Measurements from ENCODE around the gene GGCX. TPM values are rescaled to one million over a fixed set of nuclear protein-coding genes. Genes with fewer than 3 reads are reported as not detected.

GGCX gene
- total and polyA plus RNA-seq, 2 of the 13 experiments (the other 11 are each of a cell fraction or from before 2014, with no cell fraction given), result 72.5 to 103 TPM

DNA sequence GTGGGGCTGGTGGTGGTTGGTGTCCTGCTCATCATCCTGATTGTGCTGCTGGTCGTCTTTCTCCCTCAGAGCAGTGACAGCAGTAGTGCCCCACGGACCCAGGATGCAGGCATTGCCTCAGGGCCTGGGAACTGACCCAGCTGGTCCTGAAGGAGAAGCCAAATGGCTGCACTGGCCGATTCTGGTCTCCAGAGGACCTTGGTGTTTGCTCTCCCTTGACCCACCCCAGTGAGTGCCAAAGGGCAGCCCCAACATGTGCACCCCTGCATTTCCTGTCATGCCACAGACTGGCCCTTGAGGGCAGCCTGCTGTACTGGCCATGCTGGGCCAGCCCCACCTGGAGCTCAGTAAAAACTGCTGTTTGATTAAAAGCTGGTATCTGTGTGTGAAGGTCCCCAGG is 31.7 kb upstream of the GGCX start (continued):
- TF ChIP-seq ARHGAP35 (CRISPR knock-in tag; IDR thresholded peaks at IDR 0.05; ENCODE audit: borderline replicate concordance), result no peak
- TF ChIP-seq PHF5A (CRISPR knock-in tag; IDR thresholded peaks at IDR 0.05; ENCODE audit: low read depth, unreplicated experiment), result no peak
- TF ChIP-seq BRD4 (CRISPR knock-in tag; IDR thresholded peaks at IDR 0.05), result peak; percentile 65
- TF ChIP-seq ZNF292 (CRISPR knock-in tag; IDR thresholded peaks at IDR 0.05; ENCODE audit: borderline replicate concordance, low read depth), result peak; percentile 55; the same call in 1 of the 2 replicates
- 0 out of 2 replicates have a peak, but pooled peaks have one; percentile 47 for TF ChIP-seq FOXP4 (CRISPR knock-in tag; IDR thresholded peaks at IDR 0.05)
- TF ChIP-seq ZMYM3 (CRISPR knock-in tag; IDR thresholded peaks at IDR 0.05), result peak; percentile 23; the same call in 1 of the 2 replicates
- no peak for TF ChIP-seq ZNF589 (CRISPR knock-in tag; conservative IDR thresholded peaks at IDR 0.05)
- TF ChIP-seq SMAD3 (CRISPR knock-in tag; IDR thresholded peaks at IDR 0.05), result no peak
- no peak for TF ChIP-seq NAIF1 (CRISPR knock-in tag; IDR thresholded peaks at IDR 0.05; ENCODE audit: borderline replicate concordance)
- no peak for TF ChIP-seq TRIM24 (CRISPR knock-in tag; IDR thresholded peaks at IDR 0.05)
- no peak for TF ChIP-seq KIAA2018 (CRISPR knock-in tag; IDR thresholded peaks at IDR 0.05; ENCODE audit: borderline replicate concordance)

Data from HepG2 (cell line).